HG02798 (cell line): ENCODE measurements around the gene ABLIM1.

Experiments used
- ATAC-seq: cut with Tn5 transposase; IDR thresholded peaks from one replicate; pipeline ENCODE4 v1.9.1; 2021; ENCODE audit warnings: mild to moderate bottlenecking; ENCODE audit not compliant: unreplicated experiment, poor library complexity

The ABLIM1 gene

DNA sequence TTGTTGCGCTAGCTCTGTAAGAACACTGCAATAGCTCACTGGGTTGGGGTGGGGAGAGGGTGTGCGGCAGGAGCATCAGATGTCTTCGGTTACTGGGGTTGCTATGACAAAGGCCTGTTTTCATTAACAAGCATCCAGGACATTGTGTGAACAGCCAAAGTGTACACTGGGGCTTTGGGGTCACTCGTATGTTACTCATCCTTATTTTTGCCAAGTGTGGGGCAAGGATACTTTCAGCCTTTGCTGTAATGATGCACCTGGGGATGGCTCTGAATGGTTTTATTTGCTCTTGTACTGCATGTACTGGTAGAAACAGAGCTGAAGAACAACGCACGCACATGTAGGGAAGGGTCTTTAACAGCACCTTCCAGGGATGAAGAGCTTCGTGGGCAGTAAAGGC lies 180.8 kb downstream of the ABLIM1 start:
- ATAC-seq = no peak

DNA sequence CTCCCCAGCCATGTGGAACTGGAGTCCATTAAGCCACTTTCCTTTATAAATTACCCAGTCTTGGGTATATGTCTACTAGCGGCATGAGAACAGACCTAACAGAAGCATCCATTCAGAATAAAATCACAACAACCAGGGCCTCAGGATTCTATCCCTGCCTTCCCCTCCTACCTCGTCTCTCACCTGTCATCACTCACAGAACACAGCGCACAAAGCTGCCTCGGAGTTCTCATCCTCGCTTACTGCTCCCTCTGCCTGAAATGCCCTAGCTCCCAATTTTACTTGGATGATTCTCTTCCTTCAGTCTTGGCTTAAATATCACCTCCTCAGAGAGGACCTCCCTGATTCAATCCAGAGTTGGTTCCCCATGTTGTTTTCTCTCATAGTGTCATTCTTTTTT lies 183.1 kb downstream of the ABLIM1 start:
- ATAC-seq = no peak

DNA sequence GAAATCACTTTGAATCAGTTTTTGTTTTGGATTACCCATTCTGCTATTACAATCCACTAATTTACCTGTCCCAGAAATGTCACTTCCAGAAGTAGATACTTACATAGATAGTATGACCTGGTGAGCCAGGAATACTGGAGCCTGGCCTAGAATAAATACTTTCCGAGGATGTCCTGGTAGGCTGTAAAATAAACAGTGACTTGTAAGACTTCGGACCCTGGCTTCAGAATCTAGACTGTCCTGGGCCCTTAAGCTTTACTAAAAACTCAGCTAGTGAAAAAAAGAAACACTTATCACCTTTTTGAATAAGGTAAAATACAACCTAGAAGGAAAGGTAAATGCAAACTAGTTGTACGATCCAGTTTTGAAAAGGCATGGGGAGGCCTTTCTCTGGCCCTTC lies 184.3 kb downstream of the ABLIM1 start:
- no peak for ATAC-seq

- ATAC-seq = no peak
Observed at GRCh38 chr10:114472877-114473253, 185.2 kb downstream of the ABLIM1 start.

DNA sequence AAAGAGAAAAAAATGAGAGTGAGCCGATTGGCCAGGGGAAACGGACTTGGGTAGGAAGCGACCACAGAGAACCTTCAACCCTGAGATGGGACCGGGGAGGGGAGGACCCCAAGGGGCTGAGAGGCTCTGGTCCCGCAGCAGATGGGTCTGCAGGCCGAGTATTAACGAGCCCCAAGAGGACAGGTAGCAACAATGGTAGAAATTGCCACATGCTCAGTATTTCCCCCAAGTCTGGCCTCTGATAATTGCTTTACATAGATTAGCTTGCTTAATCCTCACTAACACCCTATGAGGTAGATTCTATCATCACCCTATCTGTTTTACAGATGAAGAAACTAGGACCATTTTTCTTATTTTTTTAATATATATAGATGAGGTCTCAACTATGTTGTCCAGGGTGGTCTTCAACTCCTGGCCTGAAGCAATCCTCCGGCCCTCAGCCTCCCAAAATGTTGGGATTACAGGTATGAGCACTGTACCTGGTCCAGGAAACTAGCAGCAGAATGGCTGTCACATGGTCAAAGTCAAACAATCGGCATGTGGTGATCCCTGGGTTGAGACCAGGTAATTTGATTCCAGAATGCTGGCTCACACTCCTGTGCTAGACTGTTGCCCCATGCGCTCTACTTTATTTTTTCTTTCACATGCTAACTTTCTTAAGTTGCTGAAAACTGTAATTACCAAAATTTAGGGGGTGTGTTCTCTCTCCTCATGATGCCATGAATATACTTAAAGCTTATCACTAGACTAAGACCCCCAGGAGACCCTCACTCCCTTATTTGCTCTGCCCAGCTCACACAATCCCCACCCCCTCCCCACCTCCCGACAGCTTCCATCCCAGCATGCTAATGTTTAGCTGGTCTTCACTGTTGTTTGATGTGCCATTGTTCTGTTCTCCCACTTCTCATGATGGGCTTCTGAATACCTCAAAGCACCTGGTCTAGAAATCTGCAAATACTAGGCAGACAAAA lies 185.9 kb downstream of the ABLIM1 start:
- ATAC-seq = no peak

DNA sequence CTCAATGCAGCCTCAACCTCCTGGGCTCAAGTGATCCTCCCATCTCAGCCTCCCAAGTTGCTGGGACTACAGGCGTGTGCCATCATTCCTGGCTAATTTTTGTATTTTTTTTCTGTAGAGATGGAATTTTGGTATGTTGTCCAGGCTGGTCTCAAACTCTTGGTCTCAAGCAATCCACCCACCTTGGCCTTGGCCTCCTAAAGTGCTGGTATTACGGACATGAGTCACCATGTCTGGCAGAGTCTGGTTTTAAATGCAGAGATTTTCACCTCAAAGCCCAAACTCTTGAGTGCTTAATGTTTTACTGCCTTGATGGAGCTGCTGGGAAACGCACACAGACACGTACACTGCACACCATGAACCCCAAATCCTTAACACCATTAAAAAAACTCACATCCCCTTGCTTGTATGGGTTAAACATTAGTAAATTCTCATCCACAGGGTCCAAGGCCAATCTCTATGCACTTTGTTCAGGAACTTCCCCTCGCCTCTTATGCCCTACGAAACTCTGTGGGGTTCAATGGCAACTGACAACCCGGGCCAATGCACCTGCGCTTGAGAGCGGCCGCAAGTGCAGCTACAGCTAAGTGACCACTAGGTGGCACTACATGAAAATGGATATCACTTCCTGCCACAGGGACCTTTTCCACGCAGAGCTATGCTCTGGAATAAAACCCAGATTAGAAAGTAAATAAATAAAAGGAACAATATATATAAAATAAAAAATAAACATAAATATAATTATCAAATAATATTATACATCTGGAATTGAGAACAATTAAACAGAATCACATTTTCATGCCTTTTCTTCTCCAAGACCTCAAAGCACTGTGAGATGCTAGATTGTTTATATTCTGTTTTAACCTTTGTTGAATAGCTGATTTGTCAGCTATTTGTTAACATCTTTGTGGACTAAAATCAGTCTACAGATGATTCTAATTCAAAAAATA lies 186.8 kb downstream of the ABLIM1 start:
- peak; percentile 96 for ATAC-seq

DNA sequence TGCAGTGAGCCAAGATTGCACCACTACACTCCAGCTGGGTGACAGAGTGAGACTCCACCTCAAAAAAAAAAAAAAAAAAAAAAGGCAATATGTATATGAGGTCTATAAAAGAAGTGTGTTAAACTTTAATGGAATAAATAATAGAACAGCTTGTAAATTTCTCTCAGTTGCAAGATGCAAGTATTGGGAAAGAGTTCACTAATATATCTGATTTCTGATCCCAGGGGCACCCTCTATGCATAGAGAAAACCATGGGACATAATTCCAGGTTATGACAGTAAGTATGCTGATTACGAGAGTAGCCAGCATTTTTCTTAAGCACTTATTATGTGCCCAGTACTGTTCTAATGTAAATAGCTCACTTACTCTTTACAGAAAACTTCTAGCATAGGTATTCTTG lies 187.7 kb downstream of the ABLIM1 start:
- no peak for ATAC-seq

DNA sequence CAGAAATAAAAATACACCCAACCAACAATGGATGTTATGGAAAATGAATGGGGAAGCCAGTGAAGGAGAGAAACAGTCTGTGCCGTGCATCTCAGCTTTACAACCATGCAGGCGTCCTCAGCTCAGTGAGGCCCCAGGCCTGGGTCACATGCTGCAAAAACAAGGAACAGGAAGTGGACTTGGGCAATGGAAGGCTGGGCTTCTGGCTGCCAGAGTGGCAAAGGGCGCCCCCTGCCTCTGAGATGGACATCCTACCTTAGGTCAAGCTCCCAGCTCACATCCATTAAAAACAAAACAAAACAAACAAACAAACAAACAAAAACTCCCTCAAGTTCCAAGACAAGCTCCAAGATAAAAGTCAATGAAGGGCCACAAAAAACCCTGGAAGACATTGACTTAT lies 199.1 kb downstream of the ABLIM1 start:
- peak; percentile 73 for ATAC-seq

DNA sequence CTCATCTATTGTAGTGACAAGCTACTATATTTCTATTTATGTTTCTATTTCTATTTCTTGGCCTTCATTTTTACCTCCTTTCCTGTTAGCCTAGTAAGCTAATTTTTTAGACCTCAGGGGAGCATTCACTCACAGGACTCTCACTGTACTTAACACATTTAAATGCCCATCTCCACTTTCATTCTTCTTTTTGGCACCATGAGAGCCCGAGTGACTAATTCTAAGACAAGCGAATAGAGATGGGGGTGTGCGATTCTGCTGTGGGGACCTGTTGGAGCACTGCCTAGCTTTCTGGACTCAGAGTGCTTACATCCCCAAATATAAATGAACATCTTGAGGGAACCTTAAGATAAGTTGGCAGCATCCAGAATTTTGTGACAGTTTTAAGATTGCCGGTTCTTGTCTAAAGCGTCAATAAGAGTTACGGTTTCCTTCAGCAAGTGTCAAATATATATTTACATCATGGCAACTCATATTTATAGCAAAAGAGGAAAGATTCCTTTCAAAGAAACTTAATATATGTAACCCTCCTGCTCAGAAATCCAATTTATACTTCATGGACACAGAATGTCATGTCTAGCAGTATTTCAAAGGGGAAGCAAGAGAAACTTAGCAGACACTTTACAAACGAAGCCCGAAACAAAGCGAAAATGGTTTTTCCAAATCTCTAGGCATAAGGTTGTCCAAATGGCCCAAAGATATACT lies 199.7 kb downstream of the ABLIM1 start:
- ATAC-seq = no peak

DNA sequence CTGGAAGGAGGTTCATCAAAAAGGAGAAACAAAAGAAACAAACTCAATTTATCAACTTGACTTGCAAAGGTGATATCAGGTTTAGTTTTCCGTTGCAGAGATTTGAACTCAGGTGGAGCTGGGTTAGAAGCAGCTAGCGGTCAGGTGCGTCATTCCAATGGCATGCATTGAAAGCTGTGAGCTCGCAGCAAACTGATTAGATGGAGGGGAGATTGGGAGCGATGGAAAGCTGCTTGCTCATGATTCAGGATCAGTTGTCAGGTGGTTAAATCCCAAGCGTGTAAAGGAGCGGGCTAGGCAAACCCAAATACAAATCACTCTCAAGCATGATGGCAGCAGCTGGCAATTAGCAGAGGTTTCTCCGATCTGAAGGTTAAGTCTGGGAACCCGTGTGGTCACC lies 204.5 kb downstream of the ABLIM1 start:
- ATAC-seq = no peak

DNA sequence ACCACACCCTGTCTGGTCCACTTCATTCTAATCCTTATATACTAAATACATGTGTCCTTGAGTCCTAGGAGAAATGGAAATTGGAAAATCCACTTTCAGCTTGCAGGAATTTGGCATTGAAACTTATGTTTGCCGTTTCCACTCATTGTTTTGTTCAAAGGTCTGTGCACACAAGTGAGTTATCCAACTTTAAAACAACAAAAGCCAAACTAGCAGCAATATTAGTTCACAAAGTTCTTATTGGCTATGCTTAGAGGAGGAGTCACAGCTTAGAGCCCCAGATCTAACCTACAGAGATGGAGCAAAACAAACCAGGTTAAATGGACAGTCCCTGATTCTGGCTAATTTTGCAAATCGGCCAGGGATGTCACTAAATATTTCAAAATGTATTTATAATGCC lies 209.2 kb downstream of the ABLIM1 start:
- no peak for ATAC-seq

- ATAC-seq = no peak
Observed at GRCh38 chr10:114445332-114445731, 212.7 kb downstream of the ABLIM1 start.

DNA sequence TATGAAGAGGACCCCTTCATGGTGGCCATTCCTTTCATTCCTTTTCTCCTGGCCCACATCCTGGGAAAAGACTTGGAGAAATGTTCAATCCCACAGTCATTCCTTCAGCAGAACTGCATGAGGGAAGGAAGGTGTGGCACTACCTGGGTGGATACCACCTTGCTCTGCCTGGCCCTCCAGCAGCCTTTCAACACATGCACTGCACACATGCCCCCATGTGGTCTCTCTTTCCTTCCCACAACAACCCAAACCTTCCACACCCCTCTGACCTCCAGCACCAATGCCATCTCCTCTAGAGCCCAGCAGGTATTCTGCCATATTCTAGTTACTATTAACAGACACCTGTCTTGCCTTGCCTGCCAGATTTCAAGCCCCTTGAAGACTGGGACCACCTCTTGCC lies 213.3 kb downstream of the ABLIM1 start:
- no peak for ATAC-seq

- no peak for ATAC-seq
Observed at GRCh38 chr10:114442091-114442630, 215.9 kb downstream of the ABLIM1 start.

DNA sequence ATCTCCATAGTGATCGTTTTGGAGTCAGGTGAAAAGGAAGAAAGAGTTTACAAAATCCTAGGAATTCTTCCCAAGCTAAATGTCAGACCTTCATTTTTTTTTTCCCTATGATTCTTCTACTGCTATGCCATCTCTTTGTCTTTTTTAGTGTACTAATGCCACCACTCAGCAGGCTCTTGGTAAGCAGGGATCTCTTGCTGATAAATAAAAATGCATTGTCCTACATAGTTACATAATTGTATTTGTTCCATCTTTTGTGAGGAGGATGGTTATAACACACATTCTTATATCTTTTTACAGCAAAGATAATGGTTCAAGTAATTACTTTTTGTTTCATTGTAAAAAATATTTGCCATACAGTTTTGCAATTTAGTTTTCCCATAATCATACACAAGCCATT lies 217.0 kb downstream of the ABLIM1 start:
- no peak for ATAC-seq

- no peak for ATAC-seq
Observed at GRCh38 chr10:114437473-114438292, 220.4 kb downstream of the ABLIM1 start.

- ATAC-seq = no peak
Observed at GRCh38 chr10:114436941-114437340, 221.1 kb downstream of the ABLIM1 start.

DNA sequence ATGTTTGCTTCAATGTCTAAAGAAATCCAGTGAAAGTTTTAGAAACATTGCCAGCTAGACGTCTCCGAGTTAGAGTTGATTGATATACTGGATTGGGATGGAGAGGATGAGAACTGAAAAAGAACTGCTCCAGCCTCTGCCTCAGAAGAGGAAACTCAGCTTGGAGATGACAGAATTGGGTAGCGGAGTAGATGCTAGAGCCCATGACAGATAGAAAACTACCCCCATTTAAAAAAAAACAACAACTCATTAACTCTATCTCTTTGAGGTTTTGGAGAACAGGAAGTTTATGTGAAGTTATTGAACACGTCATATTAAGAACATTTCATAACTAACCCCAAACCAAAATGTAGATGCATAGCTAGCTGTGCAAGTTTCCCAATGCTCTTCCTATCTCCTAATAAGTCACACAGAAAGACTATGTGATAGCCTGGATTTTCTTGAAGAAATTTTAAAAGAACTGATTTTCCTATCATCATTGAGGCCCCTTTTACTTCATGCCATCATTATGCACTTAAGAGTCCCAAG lies 225.4 kb downstream of the ABLIM1 start:
- no peak for ATAC-seq
